C4-2B (cell line): ENCODE results near the gene CENPN.

ENCODE experiments used
- ZFX ChIP-seq: fragments of 450-650 bp; IDR thresholded peaks from 2 replicates; pipeline ENCODE4 v1.6.1; 2017
- TF ChIP-seq, protein P1 (sequence below): fragments of 450-650 bp; conservative IDR thresholded peaks from 2 replicates; pipeline ENCODE4 v1.5.1; 2017; ENCODE audit warnings: mild to moderate bottlenecking

DNA sequence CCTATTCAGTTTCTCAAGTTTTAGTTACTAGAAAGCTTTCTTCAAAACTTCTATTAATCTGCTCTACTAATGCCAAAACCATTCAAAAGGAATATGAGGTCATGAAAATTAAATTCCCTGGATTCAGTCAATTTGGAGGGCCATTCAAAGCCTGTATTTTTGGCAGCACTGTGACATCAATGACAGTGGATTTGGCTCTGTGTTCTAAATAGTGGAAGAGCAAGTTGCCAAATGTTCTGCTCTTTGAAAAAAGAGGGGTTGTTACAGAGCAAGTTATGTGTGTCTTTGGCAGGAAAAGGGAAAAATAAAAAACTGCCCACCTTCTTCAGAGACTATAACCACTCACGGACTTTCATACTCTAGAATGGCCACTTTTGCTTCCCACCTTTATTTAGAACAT is 73.2 kb downstream of the CENPN start:
- TF ChIP-seq, protein P1, sequence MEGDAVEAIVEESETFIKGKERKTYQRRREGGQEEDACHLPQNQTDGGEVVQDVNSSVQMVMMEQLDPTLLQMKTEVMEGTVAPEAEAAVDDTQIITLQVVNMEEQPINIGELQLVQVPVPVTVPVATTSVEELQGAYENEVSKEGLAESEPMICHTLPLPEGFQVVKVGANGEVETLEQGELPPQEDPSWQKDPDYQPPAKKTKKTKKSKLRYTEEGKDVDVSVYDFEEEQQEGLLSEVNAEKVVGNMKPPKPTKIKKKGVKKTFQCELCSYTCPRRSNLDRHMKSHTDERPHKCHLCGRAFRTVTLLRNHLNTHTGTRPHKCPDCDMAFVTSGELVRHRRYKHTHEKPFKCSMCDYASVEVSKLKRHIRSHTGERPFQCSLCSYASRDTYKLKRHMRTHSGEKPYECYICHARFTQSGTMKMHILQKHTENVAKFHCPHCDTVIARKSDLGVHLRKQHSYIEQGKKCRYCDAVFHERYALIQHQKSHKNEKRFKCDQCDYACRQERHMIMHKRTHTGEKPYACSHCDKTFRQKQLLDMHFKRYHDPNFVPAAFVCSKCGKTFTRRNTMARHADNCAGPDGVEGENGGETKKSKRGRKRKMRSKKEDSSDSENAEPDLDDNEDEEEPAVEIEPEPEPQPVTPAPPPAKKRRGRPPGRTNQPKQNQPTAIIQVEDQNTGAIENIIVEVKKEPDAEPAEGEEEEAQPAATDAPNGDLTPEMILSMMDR, result no peak
- no peak for TF ChIP-seq ZFX
